Liver (tissue), 9 donors: ENCODE measurements around the gene LRRK1. TPM values are rescaled to one million over a fixed set of nuclear protein-coding genes. Genes with fewer than 3 reads are reported as not detected.

Experiments
- DNase-seq: peaks from one replicate; pipeline ENCODE4 v3.0.0-alpha.2; 2017; ENCODE audit warnings: low spot score
- H3K27ac ChIP-seq, 2 donors: one replicate each; pipeline ENCODE4 v1.7.0; 2013; ENCODE audit warnings: inconsistent platforms in 2 of 2, low read length in 2 of 2, control low read depth in 1 of 2, low read depth in 1 of 2, mild to moderate bottlenecking in 1 of 2
- H3K27me3 ChIP-seq, 4 donors: one replicate each; pipeline versions ENCODE4 v1.6.1 to v1.7.0; 2013; ENCODE audit warnings: low read length in 3 of 4, inconsistent platforms in 1 of 4, mild to moderate bottlenecking in 1 of 4, moderate library complexity in 1 of 4; ENCODE audit not compliant: control insufficient read depth in 4 of 4, insufficient read depth in 4 of 4
- H3K36me3 ChIP-seq, 4 donors: one replicate each; pipeline versions ENCODE4 v1.6.1 to v1.7.0; 2013; ENCODE audit warnings: low read length in 3 of 4, mild to moderate bottlenecking in 3 of 4, low read depth in 1 of 4, moderate library complexity in 1 of 4; ENCODE audit not compliant: control insufficient read depth in 4 of 4, insufficient read depth in 3 of 4
- H3K4me1 ChIP-seq, 4 donors: one replicate each; pipeline versions ENCODE4 v1.6.1 to v1.7.0; 2013; ENCODE audit warnings: low read length in 3 of 4, mild to moderate bottlenecking in 3 of 4, moderate library complexity in 1 of 4; ENCODE audit not compliant: control insufficient read depth in 4 of 4, insufficient read depth in 4 of 4
- H3K4me3 ChIP-seq, 3 donors: one replicate each; pipeline versions ENCODE4 v1.6.1 to v1.7.0; 2013; ENCODE audit warnings: low read length in 3 of 3, control low read depth in 1 of 3, low read depth in 1 of 3, mild to moderate bottlenecking in 1 of 3
- H3K9ac ChIP-seq, 2 donors: one replicate each; pipeline ENCODE4 v1.7.0; 2013; ENCODE audit warnings: low read length in 2 of 2, mild to moderate bottlenecking in 2 of 2, moderate library complexity in 2 of 2, control low read depth in 1 of 2, low read depth in 1 of 2
- H3K9me3 ChIP-seq, 4 donors: one replicate each; pipeline versions ENCODE4 v1.6.1 to v1.7.0; 2013; ENCODE audit warnings: low read length in 3 of 4; ENCODE audit not compliant: control insufficient read depth in 4 of 4
- ATF3 ChIP-seq: IDR thresholded peaks from 2 replicates; pipeline ENCODE4 v1.6.1; 2016; ENCODE audit warnings: antibody characterized with exemption
- CTCF ChIP-seq: fragments of 150-350 bp; IDR thresholded peaks from 2 replicates; pipeline ENCODE4 v1.5.1; 2017; ENCODE audit warnings: improper control_type of control experiment, low read depth, low read length; ENCODE audit not compliant: missing input control
- EGR1 ChIP-seq, 2 donors: IDR thresholded peaks; 2 replicates each; pipeline ENCODE4 v1.6.1; 2016 to 2018; ENCODE audit warnings: antibody characterized with exemption in 2 of 2, low read depth in 2 of 2
- FOXA1 ChIP-seq: IDR thresholded peaks from 2 replicates; pipeline ENCODE4 v1.6.1; 2016; ENCODE audit warnings: antibody characterized with exemption
- FOXA2 ChIP-seq: IDR thresholded peaks from 2 replicates; pipeline ENCODE4 v1.6.1; 2016; ENCODE audit warnings: antibody characterized with exemption
- GABPA ChIP-seq, 2 donors: IDR thresholded peaks in 1 of 2; conservative IDR thresholded peaks in 1 of 2; 2 replicates each; pipeline ENCODE4 v1.6.1; 2016; ENCODE audit warnings: antibody characterized with exemption in 2 of 2, mild to moderate bottlenecking in 1 of 2, moderate library complexity in 1 of 2
- HNF4A ChIP-seq, 2 donors: conservative IDR thresholded peaks; 2 replicates each; pipeline ENCODE4 v1.6.1; 2016; ENCODE audit warnings: antibody characterized with exemption in 2 of 2, mild to moderate bottlenecking in 2 of 2
- HNF4G ChIP-seq: IDR thresholded peaks from 2 replicates; pipeline ENCODE4 v1.6.1; 2016; ENCODE audit warnings: antibody characterized with exemption
- JUND ChIP-seq, 2 donors: IDR thresholded peaks; 2 replicates each; pipeline ENCODE4 v1.6.1; 2016; ENCODE audit warnings: antibody characterized with exemption in 2 of 2
- MAX ChIP-seq: IDR thresholded peaks from 2 replicates; pipeline ENCODE4 v1.6.1; 2016; ENCODE audit warnings: antibody characterized with exemption
- NR2F2 ChIP-seq: IDR thresholded peaks from 2 replicates; pipeline ENCODE4 v1.6.1; 2016; ENCODE audit warnings: antibody characterized with exemption
- RAD21 ChIP-seq, 2 donors: IDR thresholded peaks; 2 replicates each; pipeline ENCODE4 v1.6.1; 2016; ENCODE audit warnings: antibody characterized with exemption in 2 of 2, mild to moderate bottlenecking in 2 of 2
- REST ChIP-seq: IDR thresholded peaks from 2 replicates; pipeline ENCODE4 v1.6.1; 2016; ENCODE audit warnings: antibody characterized with exemption, mild to moderate bottlenecking
- SP1 ChIP-seq: IDR thresholded peaks from 2 replicates; pipeline ENCODE4 v1.6.1; 2018; ENCODE audit warnings: antibody characterized with exemption, mild to moderate bottlenecking
- TAF1 ChIP-seq: conservative IDR thresholded peaks from 2 replicates; pipeline ENCODE4 v1.6.1; 2016; ENCODE audit warnings: antibody characterized with exemption, mild to moderate bottlenecking
- YY1 ChIP-seq: IDR thresholded peaks from 2 replicates; pipeline ENCODE4 v1.6.1; 2016; ENCODE audit warnings: antibody characterized with exemption, mild to moderate bottlenecking
- ZBTB33 ChIP-seq: IDR thresholded peaks from 2 replicates; pipeline ENCODE4 v1.6.1; 2016; ENCODE audit warnings: antibody characterized with exemption
- WGBS: extraction: QIAGEN DNeasy Blood & Tissue Kit; methylation state at CpG from one replicate; pipeline ENCODE4 v1.1.7; 2013; 5-methylcytosine and 5-hydroxymethylcytosine counted together
- polyA plus RNA-seq, 2 donors: library from polyadenylated mRNA; stranded (reverse) in 1 of 2; unstranded in 1 of 2; fragments of 200-250 nt in 1 of 2; fragments of >200 nt in 1 of 2; fragmentation: Nextera tagmentation in 1 of 2; extraction: Ambion mirVana in 1 of 2; gene quantifications; one replicate each; pipeline versions ENCODE4 v1.2.1 to v1.2.3, GENCODE V29; 2013 to 2015
- total RNA-seq, 2 donors: library from RNA; depleted of rRNA; stranded (reverse); fragments of >200 nt; gene quantifications; one replicate each; pipeline ENCODE4 v1.2.3, GENCODE V29; 2014
- donor health status: healthy.
- donor health status: healthy.
- donor health status: healthy.
- donor health status: healthy.
- donor health status: healthy.

LRRK1 gene
- total RNA-seq (1 to 10 TPM; 4.0 to 4.4 TPM), polyA plus RNA-seq (1 to 10 TPM; 1.2 to 1.4 TPM)

- Histone ChIP-seq H3K9me3 (no peaks in the 10 kb centered on the region), H3K4me1 (peaks cover 0 to 23% (median 5%) of the 10 kb centered on the region in 4 donors), H3K9ac (peak within 1 kb of the TSS; percentile 5), H3K27ac (peak within 1 kb of the TSS in 1 of 2 donors; percentile 49), H3K4me3 (peak within 1 kb of the TSS; percentile 36 to 62 (median 47)), H3K36me3 (no peaks in the 10 kb centered on the region), H3K27me3 (peaks cover 0 to 16% (median 4%) of the 10 kb centered on the region in 4 donors)
- 2% methylated on average over 87 of the region's 87 CpGs for WGBS
- TF ChIP-seq SP1 (no peak), FOXA2 (no peak), ZBTB33 (no peak), GABPA (IDR thresholded peaks at IDR 0.05 in 1 of 2, conservative IDR thresholded peaks at IDR 0.05 in 1 of 2) (no peak), FOXA1 (no peak), HNF4A (conservative IDR thresholded peaks at IDR 0.05) (no peak), REST (no peak), MAX (no peak), HNF4G (no peak), JUND (IDR thresholded peaks at IDR 0.05) (no peak), ATF3 (no peak), NR2F2 (no peak), CTCF (no peak), RAD21 (IDR thresholded peaks at IDR 0.05) (no peak), YY1 (no peak), EGR1 (IDR thresholded peaks at IDR 0.05; ENCODE audit: low read depth in 2 of 2) (no peak), TAF1 (no peak)
- DNase-seq = no peak
Measured at GRCh38 chr15:100918690-100919480, at the start of gene LRRK1. Gene LRRK1, plus strand, starts transcription at chr15:100919357. Its CDS starts 5,276 bp downstream, at chr15:100924633.
